ENCODE results near the gene HHEX. TPM values are rescaled to one million over a fixed set of nuclear protein-coding genes. Genes with fewer than 3 reads are reported as not detected.

The HHEX gene
- total RNA-seq, 2 donors from 2014 or later = 0.34 to 0.67 TPM

DNA sequence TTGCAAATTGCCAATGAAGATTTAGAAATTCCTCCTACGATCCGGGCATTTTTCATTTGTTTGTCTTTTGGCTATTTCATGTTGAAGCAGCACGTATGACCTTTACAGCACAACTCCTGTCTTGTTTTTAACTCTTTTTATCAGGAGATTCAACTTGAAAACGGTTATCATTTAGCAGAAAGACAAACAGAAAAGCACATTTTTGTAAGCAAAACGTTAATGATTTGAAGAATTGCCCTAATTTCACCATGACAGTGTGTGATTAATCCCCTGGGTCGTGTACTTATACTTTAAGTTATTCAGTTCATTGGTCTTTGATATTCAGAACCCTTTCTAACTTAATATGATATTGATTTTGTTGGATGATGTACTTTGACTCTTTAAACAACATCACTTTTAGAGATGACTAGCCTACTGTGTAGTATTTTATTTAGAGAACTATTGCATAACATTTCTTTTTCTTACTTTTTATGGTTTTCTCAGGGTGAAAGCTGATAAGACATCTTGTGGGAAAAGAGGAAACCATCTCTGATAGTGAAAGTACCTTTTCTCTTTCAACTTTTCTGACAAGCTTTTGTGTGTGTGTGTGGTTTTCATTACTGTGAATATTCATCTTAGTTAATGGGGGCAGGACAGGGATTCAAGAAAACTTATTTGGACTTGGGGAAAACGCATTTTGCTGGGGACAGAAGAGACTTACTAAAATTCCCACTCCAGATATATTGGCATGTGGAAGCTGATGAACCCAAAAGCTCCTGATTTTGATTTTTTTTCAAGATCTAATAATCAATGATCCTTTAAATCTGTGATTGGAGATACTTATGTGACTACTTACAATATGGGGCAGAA is 8.1 kb downstream of the HHEX start:
- no peaks in the 10 kb centered on the region for H3K9me3 Mint-ChIP-seq
- H3K4me1 Mint-ChIP-seq (ENCODE audit: low read depth) = peaks cover 21% of the 10 kb centered on the region
- DNase-seq (no peak), ATAC-seq (replicated peaks in 1 of 2) (peak in 1 of 2 donors; percentile 24)
- H3K4me3 Mint-ChIP-seq = peak overlapping the region; percentile 25 to 36
- H3K27me3 Mint-ChIP-seq (ENCODE audit: low read depth) = peaks cover 84% of the 10 kb centered on the region
- H3K36me3 Mint-ChIP-seq (ENCODE audit: insufficient read depth in 2 of 2) = no peaks in the 10 kb centered on the region
- no peak overlapping the region for H3K27ac Mint-ChIP-seq

DNA sequence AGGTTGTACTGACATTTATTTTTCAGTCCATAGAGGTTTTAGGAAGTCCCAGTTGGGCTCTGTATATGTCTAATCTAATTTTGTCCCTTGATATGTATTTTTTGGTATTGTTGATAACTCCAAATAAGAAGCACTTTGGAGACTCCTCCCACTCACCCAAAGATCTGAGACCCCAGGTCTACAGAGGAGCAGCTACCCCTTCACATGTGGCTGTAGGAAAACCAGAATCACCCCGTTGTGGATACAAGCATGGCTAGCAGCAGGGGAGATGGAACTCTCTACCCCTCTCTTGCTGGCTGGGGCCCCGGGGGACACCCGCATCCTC is 9.4 kb downstream of the HHEX start:
- Mint-ChIP-seq H3K27me3 (ENCODE audit: low read depth) (peaks cover 85% of the 10 kb centered on the region), H3K27ac (no peak overlapping the region), H3K9me3 (no peaks in the 10 kb centered on the region), H3K4me3 (peak overlapping the region; percentile 72 to 84), H3K36me3 (ENCODE audit: insufficient read depth in 2 of 2) (no peaks in the 10 kb centered on the region), H3K4me1 (ENCODE audit: low read depth) (peaks cover 21% of the 10 kb centered on the region)
- ATAC-seq (replicated peaks in 1 of 2) (no peak), DNase-seq (no peak)

DNA sequence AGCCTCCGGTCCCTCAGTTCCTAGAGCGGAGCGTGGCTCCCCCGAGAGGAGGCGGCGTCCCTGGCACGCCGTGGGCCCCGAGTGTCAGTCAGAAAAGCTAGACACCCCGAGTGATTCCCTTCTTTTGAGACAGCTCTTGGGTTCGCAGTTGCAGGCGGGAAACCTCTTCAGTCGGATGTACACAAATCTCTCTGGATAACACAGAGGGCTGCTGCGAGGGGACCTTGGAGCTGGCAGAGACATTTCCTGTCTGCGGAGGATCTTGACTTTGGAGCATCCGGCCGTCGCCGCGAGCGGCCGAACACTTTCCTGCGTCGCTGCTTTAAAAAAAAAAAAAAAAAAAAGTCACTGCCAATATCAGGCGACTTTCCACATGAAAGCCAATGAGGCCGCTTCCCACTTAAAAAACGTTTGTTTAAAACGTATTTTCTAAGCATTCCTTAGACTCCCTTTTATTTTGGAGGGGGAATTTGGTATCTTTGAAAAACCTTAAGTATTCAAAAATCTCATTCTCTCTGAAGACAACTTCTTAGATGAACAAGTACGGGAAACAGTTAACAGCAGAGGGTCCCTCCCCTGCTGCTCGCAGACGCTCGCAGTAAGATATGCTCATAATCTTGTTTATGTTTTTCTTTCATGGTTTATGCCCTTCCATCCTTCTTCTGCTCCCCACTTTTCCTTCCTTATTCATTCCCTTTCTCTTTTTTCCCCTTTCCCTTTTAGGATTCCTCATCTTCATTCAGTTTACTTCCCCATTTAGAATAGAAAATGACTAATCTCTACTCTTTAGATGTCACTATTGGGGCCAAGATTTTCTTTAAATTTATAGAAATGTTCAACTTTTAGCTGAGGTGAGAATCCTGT is 10.0 kb downstream of the HHEX start:
- no peaks in the 10 kb centered on the region for H3K9me3 Mint-ChIP-seq
- no peak overlapping the region for H3K27ac Mint-ChIP-seq
- peaks cover 21% of the 10 kb centered on the region for H3K4me1 Mint-ChIP-seq (ENCODE audit: low read depth)
- peak overlapping the region; percentile 72 to 84 for H3K4me3 Mint-ChIP-seq
- peaks cover 79% of the 10 kb centered on the region for H3K27me3 Mint-ChIP-seq (ENCODE audit: low read depth)
- H3K36me3 Mint-ChIP-seq (ENCODE audit: insufficient read depth in 2 of 2) = no peaks in the 10 kb centered on the region
- peak; percentile 33 to 41 for DNase-seq
- ATAC-seq (replicated peaks in 1 of 2) = peak; percentile 74 to 81

DNA sequence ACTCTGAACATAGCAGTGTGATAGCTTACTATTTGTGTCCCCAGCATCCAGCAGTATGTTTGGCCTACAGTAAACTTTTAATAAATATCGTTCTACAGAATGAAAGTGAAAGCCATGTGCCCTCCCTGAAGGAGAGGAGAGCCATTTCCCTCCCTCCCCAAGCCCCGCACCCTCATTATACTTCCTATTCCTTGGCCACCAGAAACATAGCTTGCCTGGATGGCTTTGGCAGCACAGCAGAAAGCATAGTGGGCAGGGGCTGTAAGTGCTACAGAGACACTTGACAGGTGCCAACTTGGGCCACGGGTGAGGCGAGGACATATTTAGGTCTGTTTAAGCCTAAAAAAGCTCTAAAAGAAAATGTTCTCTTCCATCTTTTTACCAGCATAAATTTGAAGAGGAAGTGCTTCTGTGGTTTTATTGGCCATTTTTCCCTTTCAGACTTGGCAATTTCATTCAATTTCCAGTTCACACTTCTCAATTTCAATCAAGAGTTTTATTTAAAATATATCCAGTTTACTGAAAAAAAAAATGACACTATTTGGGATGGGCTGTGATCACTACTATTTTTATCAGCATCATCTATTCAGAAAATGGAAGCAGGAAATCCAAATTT is 12.7 kb downstream of the HHEX start:
- Mint-ChIP-seq H3K36me3 (ENCODE audit: insufficient read depth in 2 of 2) (no peaks in the 10 kb centered on the region), H3K4me3 (no peak overlapping the region), H3K4me1 (ENCODE audit: low read depth) (peaks cover 21% of the 10 kb centered on the region), H3K27me3 (ENCODE audit: low read depth) (peaks cover 63% of the 10 kb centered on the region), H3K27ac (no peak overlapping the region), H3K9me3 (no peaks in the 10 kb centered on the region)
- DNase-seq (no peak), ATAC-seq (replicated peaks in 1 of 2) (no peak)

DNA sequence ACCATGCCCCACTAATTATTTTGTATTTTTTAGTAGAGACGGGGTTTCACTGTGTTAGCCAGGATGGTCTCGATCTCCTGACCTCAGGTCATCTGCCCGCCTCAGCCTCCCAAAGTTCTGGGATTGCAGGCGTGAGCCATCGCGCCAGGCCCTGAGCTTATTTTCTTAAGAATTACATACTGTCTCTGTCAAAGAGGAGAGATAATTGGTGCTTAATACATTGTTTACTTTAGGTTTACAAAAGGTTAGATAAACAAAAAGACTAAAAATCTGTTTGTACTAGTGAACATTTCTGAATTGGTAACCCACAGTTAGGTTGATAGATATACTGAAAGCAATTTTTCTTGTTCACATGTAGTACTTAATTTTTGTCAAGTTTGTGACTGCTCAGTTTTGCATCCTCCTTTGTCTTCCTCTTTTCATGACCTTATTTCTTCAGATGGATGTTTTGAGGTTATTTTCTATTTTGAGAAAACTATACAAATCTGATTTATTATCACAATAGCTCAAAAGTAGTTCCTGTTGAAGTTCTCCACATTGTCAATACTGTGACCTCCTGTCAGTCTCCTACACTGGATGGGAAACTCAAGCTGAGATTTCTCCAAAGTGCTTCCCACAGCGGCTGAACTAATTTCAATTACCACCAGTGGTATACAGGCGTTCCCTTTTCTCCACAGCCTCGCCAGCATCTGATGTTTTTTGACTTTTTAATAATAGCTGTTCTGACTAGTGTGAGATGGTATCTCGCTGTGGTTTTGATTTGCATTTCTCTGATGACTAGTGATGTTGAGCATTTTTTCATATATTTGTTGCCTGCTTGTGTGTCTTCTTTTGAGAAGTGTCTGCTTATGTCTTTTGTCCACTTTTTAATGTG is 22.5 kb downstream of the HHEX start:
- H3K4me1 Mint-ChIP-seq (ENCODE audit: low read depth) = no peaks in the 10 kb centered on the region
- ATAC-seq (replicated peaks in 1 of 2) = no peak
- no peak for DNase-seq
- H3K27ac Mint-ChIP-seq = no peak overlapping the region
- H3K9me3 Mint-ChIP-seq = peaks cover 0 to 2% of the 10 kb centered on the region in 2 donors
- no peaks in the 10 kb centered on the region for H3K36me3 Mint-ChIP-seq (ENCODE audit: insufficient read depth in 2 of 2)
- peaks cover 23% of the 10 kb centered on the region for H3K27me3 Mint-ChIP-seq (ENCODE audit: low read depth)
- no peak overlapping the region for H3K4me3 Mint-ChIP-seq

DNA sequence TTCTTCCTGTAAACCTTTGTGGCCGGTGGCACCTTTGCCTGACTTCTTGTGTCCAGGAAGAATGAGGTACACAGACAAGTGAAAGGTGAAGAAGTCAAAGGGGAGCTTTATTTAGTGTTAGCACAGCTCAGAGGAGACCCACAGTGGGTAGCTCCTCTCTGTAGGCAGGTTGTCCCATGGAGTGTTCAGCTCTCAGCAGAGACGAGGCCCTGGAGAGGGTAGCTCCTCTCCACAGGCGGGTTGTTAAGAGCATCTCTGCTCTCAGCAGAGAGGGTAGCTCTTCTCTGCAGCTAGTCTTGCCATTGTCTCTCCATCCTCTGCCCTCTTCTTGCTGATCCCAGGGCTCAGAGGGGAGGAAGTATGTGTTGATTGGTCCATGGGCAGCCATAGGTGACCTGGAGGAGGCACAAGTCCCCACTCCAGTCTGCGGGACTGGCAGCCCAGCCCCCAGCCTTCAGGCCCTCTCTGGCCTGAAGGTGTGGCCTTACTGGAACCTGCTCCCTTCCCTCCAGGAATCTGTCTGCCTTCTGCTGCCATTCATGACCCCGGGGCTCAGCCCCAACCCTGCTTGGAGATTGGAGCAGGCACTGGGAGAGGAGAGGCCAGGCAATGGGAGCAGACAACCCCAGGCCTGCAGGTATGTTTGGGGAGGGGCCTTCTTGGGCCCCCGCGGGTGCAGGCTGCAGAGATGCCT is 24.5 kb downstream of the HHEX start:
- Mint-ChIP-seq H3K9me3 (peaks cover 0 to 2% of the 10 kb centered on the region in 2 donors), H3K4me3 (no peak overlapping the region), H3K36me3 (ENCODE audit: insufficient read depth in 2 of 2) (no peaks in the 10 kb centered on the region), H3K4me1 (ENCODE audit: low read depth) (no peaks in the 10 kb centered on the region), H3K27me3 (ENCODE audit: low read depth) (peaks cover 24% of the 10 kb centered on the region), H3K27ac (no peak overlapping the region)
- ATAC-seq (replicated peaks in 1 of 2) (no peak), DNase-seq (no peak)

DNA sequence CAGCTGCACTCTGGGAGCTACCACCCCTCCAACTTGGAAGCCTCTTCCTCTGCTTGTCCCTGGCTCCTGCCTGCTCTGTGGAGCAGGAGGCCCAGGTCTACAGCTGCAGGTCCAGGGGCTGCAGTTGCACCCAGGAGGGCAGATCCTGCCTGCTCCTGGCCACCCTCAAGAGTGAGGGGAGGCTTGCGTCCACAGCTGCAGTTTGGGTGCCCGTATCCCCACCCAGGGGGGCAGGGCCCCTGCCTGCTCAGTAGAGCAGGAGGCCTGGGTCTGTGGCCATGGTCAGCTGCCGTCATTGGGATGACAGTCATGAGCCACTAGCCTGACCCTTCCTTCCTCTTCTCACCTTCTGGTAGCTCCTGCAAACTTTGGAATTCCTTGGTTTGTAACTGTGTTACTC is 25.1 kb downstream of the HHEX start:
- H3K4me3 Mint-ChIP-seq = no peak overlapping the region
- no peaks in the 10 kb centered on the region for H3K36me3 Mint-ChIP-seq (ENCODE audit: insufficient read depth in 2 of 2)
- DNase-seq (no peak), ATAC-seq (replicated peaks in 1 of 2) (no peak)
- no peaks in the 10 kb centered on the region for H3K4me1 Mint-ChIP-seq (ENCODE audit: low read depth)
- H3K27me3 Mint-ChIP-seq (ENCODE audit: low read depth) = peaks cover 25% of the 10 kb centered on the region
- peaks cover 0 to 2% of the 10 kb centered on the region in 2 donors for H3K9me3 Mint-ChIP-seq
- no peak overlapping the region for H3K27ac Mint-ChIP-seq

DNA sequence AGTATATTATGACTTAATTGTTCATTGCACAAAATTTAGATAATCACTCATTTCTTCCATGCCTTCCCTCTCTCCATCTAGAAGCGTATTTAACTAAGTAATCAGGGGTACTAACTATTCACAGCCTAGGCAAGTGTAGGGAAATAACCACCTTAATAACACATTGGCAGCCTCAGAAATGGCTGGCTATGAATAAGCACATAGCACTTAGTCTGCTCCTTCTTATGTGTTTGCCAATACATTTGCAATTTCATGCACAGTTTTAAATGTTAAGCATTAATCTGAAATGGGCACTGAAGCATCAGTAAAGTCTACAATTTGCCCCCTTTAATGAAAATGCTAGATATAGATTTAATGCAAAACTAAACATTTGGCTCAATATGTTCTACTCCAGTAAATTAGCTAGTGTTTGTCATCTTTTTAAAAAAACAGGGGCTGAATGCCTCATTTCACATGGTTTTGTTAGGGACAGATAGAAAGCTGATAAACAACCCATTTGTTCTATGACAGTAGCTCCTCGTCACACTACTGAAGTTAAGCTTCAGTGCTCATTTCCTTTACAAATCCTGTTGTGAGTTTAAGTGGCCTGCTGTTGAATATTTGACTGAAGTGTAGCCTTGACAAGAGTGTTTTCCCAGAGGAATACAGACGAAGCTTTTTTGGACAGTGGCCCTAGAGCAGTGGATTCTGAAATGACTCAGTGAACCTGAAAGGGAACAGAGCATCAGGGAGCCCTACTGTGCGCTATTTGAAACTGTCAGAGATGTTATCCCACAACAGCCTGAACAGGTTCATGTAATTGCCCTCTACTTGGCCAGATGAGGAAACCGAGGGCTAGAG is 30.5 kb downstream of the HHEX start:
- no peak overlapping the region for H3K27ac Mint-ChIP-seq
- no peak overlapping the region for H3K4me3 Mint-ChIP-seq
- peaks cover 31% of the 10 kb centered on the region for H3K27me3 Mint-ChIP-seq (ENCODE audit: low read depth)
- ATAC-seq (replicated peaks in 1 of 2) (no peak), DNase-seq (no peak)
- H3K9me3 Mint-ChIP-seq = no peaks in the 10 kb centered on the region
- H3K36me3 Mint-ChIP-seq (ENCODE audit: insufficient read depth in 2 of 2) = no peaks in the 10 kb centered on the region
- H3K4me1 Mint-ChIP-seq (ENCODE audit: low read depth) = no peaks in the 10 kb centered on the region

DNA sequence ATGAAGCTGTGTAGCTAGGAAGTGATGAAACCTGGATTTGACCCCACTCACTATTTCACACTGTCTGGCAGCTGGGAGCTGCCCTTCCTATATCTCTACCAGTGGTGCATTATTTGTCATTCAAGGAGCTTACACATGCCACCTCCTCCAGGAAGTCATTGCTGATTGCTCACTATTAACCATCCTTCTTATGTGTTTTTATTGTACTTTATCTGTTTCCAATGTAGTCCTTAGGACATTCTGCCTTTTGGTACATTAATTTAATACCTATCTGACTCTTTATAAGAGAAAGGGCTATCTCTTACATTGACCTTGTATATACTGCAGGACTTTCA is 31.0 kb downstream of the HHEX start:
- Mint-ChIP-seq H3K4me3 (no peak overlapping the region), H3K4me1 (ENCODE audit: low read depth) (no peaks in the 10 kb centered on the region), H3K36me3 (ENCODE audit: insufficient read depth in 2 of 2) (no peaks in the 10 kb centered on the region), H3K27ac (no peak overlapping the region), H3K27me3 (ENCODE audit: low read depth) (peaks cover 31% of the 10 kb centered on the region), H3K9me3 (no peaks in the 10 kb centered on the region)
- ATAC-seq (replicated peaks in 1 of 2) = no peak
- DNase-seq = no peak

DNA sequence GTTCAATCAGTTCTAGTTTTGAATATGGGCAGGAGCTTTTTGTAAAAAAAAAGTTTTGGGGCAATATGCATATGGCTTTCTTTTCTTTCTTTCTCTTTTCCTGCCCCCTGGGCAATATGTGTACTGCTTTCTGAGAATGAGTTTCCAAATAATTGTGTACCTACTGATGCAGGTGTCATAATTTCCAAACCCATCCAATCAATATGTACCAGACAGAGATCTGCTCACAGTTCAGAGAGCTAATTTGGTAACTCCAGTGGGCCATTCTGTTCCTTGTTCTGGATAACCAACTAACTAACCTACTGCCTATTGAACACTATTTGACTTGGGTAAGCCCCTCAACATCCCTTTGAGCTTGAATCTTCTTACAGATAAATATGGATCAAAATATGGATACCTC is 32.6 kb downstream of the HHEX start:
- Mint-ChIP-seq H3K27ac (no peak overlapping the region), H3K9me3 (no peaks in the 10 kb centered on the region), H3K27me3 (ENCODE audit: low read depth) (peaks cover 38% of the 10 kb centered on the region), H3K4me3 (no peak overlapping the region), H3K4me1 (ENCODE audit: low read depth) (no peaks in the 10 kb centered on the region), H3K36me3 (ENCODE audit: insufficient read depth in 2 of 2) (no peaks in the 10 kb centered on the region)
- no peak for DNase-seq
- no peak for ATAC-seq (replicated peaks in 1 of 2)

DNA sequence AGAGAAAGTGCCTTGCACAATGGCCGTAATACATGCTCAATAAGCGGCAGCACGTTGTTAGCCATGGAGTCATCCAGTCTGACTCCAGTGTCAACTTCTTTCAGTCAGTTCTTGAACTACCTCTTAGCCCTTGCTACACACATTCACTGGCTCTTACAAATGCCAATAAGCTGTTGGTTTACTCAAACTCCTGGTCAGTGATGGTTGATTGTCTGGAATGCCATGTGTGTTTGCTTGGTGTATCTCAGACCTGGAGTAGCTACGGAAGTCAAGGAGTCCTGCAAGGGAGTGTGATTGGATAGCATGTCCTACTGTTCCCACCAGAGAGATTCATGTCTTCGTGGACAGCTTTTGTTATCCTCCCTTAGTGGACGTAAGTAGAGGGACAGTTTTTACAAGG is 37.4 kb downstream of the HHEX start:
- Mint-ChIP-seq H3K27me3 (ENCODE audit: low read depth) (peaks cover 21% of the 10 kb centered on the region), H3K4me3 (no peak overlapping the region), H3K36me3 (ENCODE audit: insufficient read depth in 2 of 2) (no peaks in the 10 kb centered on the region), H3K4me1 (ENCODE audit: low read depth) (no peaks in the 10 kb centered on the region), H3K27ac (no peak overlapping the region), H3K9me3 (no peaks in the 10 kb centered on the region)
- no peak for DNase-seq
- ATAC-seq (replicated peaks in 1 of 2) = no peak

All from activated T-cell treated with anti-CD3 and anti-CD28 coated beads, Interleukin-2, amount 50 U/mL, for 72 hours (primary cell).